Measurements from ENCODE around the gene PLEKHA7.

DNA sequence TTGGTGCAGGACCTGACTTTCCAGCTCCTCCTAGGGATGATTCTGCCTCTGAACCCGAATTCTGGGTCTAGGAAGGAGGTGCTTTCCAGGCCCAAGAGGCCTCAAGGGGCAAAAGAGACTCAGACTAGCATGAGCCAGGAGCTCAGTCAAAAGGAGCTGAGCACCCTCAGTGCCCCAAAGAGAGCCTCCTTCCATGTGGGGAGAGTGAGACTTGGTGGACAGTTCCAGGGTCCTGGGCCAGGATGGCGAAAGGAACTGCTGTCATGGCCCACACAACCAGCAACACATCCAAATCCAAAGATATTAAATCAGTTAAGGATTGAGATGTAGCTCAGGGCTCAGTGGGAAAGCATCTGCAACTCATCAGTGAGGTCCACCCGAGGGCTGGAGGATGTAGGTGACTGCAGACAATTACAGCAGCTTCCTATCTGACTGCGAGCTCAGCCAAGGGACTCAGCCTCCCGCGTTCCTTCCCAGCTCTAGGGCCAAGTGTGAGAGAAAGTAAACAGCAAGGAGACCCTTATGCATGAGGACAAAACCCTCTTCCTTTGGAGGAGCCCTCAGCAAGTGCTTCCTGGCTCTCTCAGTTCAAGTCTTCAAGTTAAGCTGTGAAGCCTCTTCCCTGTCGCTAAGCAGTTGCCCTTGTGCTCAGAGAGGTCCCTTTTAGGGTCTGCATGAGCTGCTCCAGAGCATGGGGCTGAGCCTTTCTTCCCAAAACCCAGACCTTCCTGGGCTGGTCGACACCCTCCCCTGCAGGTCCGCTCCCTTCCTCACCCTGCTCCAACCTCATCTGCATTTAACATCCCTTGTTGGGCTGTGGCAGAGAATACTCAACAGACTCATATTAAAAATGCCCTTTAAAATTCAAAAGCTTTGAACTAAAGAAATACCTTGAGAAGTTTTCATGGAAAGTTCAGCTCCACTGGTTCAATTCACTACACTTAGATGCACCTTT lies 240.0 kb downstream of the PLEKHA7 start:
- no peak for TF ChIP-seq EZH2 (IDR thresholded peaks at IDR 0.05; ENCODE audit: low read depth, low read length, severe bottlenecking)
- TF ChIP-seq, protein P1, sequence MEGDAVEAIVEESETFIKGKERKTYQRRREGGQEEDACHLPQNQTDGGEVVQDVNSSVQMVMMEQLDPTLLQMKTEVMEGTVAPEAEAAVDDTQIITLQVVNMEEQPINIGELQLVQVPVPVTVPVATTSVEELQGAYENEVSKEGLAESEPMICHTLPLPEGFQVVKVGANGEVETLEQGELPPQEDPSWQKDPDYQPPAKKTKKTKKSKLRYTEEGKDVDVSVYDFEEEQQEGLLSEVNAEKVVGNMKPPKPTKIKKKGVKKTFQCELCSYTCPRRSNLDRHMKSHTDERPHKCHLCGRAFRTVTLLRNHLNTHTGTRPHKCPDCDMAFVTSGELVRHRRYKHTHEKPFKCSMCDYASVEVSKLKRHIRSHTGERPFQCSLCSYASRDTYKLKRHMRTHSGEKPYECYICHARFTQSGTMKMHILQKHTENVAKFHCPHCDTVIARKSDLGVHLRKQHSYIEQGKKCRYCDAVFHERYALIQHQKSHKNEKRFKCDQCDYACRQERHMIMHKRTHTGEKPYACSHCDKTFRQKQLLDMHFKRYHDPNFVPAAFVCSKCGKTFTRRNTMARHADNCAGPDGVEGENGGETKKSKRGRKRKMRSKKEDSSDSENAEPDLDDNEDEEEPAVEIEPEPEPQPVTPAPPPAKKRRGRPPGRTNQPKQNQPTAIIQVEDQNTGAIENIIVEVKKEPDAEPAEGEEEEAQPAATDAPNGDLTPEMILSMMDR (IDR thresholded peaks at IDR 0.05; ENCODE audit: control extremely low read depth in 1 of 3, insufficient read depth in 1 of 3, low read depth in 1 of 3, low read length in 3 of 3) = no peak
- no peak for TF ChIP-seq POLR2A (IDR thresholded peaks at IDR 0.05; ENCODE audit: control extremely low read depth in 1 of 2, low read depth in 2 of 2, low read length in 2 of 2)
- TF ChIP-seq, protein P2, sequence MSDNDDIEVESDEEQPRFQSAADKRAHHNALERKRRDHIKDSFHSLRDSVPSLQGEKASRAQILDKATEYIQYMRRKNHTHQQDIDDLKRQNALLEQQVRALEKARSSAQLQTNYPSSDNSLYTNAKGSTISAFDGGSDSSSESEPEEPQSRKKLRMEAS (IDR thresholded peaks at IDR 0.05) = no peak
- no peak for TF ChIP-seq HDAC2 (IDR thresholded peaks at IDR 0.05; ENCODE audit: borderline replicate concordance in 1 of 2, low read depth in 2 of 2, low read length in 2 of 2)
- no peak for TF ChIP-seq GABPA (IDR thresholded peaks at IDR 0.05; ENCODE audit: borderline replicate concordance, insufficient read depth, low read length)
- TF ChIP-seq TAF1 (IDR thresholded peaks at IDR 0.05; ENCODE audit: low read depth, low read length) = no peak
- no peak for TF ChIP-seq FOSL1 (IDR thresholded peaks at IDR 0.05; ENCODE audit: insufficient read depth, low read depth, low read length)
- TF ChIP-seq EP300 (IDR thresholded peaks at IDR 0.05; ENCODE audit: borderline replicate concordance in 1 of 2, low read depth in 2 of 2, low read length in 2 of 2) = no peak
